GM21360 (cell line): ENCODE measurements around the gene PAM16.
"Not testable (repeated sequence)": the region's sequence is repeated elsewhere in the genome, so short reads cannot be mapped to it uniquely, and the experiment has no call there.

Source experiments
- ATAC-seq: cut with Tn5 transposase; IDR thresholded peaks from one replicate; pipeline ENCODE4 v1.9.1; 2021; ENCODE audit warnings: mild to moderate bottlenecking, moderate library complexity; ENCODE audit not compliant: unreplicated experiment

PAM16 gene

GRCh38 chr16:4353675-4354074 is 2.6 kb upstream of the PAM16 start:
- no peak for ATAC-seq

GRCh38 chr16:4352843-4353242 is 1.7 kb upstream of the PAM16 start:
- ATAC-seq, result no peak

GRCh38 chr16:4351880-4352279 is 759 bp upstream of the PAM16 start:
- ATAC-seq, result no peak

- no peak for ATAC-seq
Measured at GRCh38 chr16:4350365-4350786, 745 bp downstream of the PAM16 start.

- no peak for ATAC-seq
Measured at GRCh38 chr16:4349332-4349731, 1.8 kb downstream of the PAM16 start.

GRCh38 chr16:4347765-4348509 is 3.2 kb downstream of the PAM16 start:
- ATAC-seq, result no peak

- ATAC-seq, result no peak
Measured at GRCh38 chr16:4347010-4347409, 4.1 kb downstream of the PAM16 start.

- ATAC-seq, result no peak
Measured at GRCh38 chr16:4345836-4346781, 5.0 kb downstream of the PAM16 start.

GRCh38 chr16:4344983-4345835 is 5.9 kb downstream of the PAM16 start:
- no peak for ATAC-seq

- not testable (repeated sequence) for ATAC-seq
Measured at GRCh38 chr16:4344300-4344982, 6.7 kb downstream of the PAM16 start.

GRCh38 chr16:4342866-4343744 is 8.0 kb downstream of the PAM16 start:
- ATAC-seq, result no peak

GRCh38 chr16:4341250-4341649 is 9.9 kb downstream of the PAM16 start:
- no peak for ATAC-seq

GRCh38 chr16:4340443-4340842 is 10.7 kb downstream of the PAM16 start:
- ATAC-seq, result no peak

GRCh38 chr16:4339909-4340308 is 11.2 kb downstream of the PAM16 start:
- no peak for ATAC-seq

- no peak for ATAC-seq
Measured at GRCh38 chr16:4339455-4339854, 11.7 kb downstream of the PAM16 start.

GRCh38 chr16:4338712-4339299 is 12.3 kb downstream of the PAM16 start:
- ATAC-seq, result no peak

- no peak for ATAC-seq
Measured at GRCh38 chr16:4338125-4338582, 13.0 kb downstream of the PAM16 start.

GRCh38 chr16:4337540-4338088 is 13.5 kb downstream of the PAM16 start:
- ATAC-seq, result no peak
